Hair follicular keratinocyte (primary cell): ENCODE data around the gene MAPRE2. TPM values are rescaled to one million over a fixed set of nuclear protein-coding genes. Genes with fewer than 3 reads are reported as not detected.

Source experiments
- total RNA-seq: library from RNA; depleted of rRNA; stranded (reverse); fragments of >200 nt; gene quantifications from 2 replicates; pipeline ENCODE4 v1.2.3, GENCODE V29; 2015

Gene MAPRE2
- 6.2 and 6.7 TPM in 2 replicates for total RNA-seq

GRCh38 chr18:35040988-35041814 is at the start of gene MAPRE2:
MAPRE2 (plus strand) TSS chr18:35041413; CDS start chr18:35041540, 127 bp downstream.

Other genes with a start within 250 kb of the MAPRE2 start
- 10.2 and 10.3 TPM in 2 replicates for gene ZNF397, start 199.6 kb downstream of the MAPRE2 start, total RNA-seq
- 6.5 and 10.2 TPM in 2 replicates for gene ZSCAN30, start 248.8 kb downstream of the MAPRE2 start, total RNA-seq